Body of pancreas (tissue), 4 donors: ENCODE results near the gene TXNIP. TPM values are rescaled to one million over a fixed set of nuclear protein-coding genes. Genes with fewer than 3 reads are reported as not detected.

ENCODE experiments used
- ATAC-seq: fragments of 150-250 bp; one replicate; pipeline ENCODE4 v1.9.1; 2016
- DNase-seq, 4 donors: peaks; one replicate each; pipeline ENCODE4 v3.0.0-alpha.2; 2019
- H3K27ac ChIP-seq, 4 donors: fragments of 200-600 bp; sonication (generic); 1 replicate in 3 of 4; 2 replicates in 1 of 4; pipeline versions ENCODE4 v1.5.1 to v1.6.1; 2016 to 2019; ENCODE audit warnings: mild to moderate bottlenecking in 1 of 4, mixed read lengths in 1 of 4, moderate library complexity in 1 of 4
- H3K27me3 ChIP-seq, 2 donors: fragments of 200-600 bp; sonication (generic); one replicate each; pipeline ENCODE4 v1.6.0; 2016; ENCODE audit warnings: mild to moderate bottlenecking in 1 of 2
- H3K36me3 ChIP-seq, 2 donors: fragments of 200-600 bp; sonication (generic); replicated peaks in 1 of 2; 2 replicates each; pipeline ENCODE4 v1.5.1; 2016; ENCODE audit warnings: low read depth in 2 of 2; ENCODE audit not compliant: insufficient read depth in 1 of 2
- H3K4me1 ChIP-seq: fragments of 200-600 bp; sonication (generic); one replicate; pipeline ENCODE4 v1.6.0; 2016
- H3K4me3 ChIP-seq, 2 donors: fragments of 200-600 bp; sonication (generic); 1 replicate in 1 of 2; 2 replicates in 1 of 2; pipeline ENCODE4 v1.5.1; 2016 to 2019
- H3K9me3 ChIP-seq, 3 donors: fragments of 200-600 bp; sonication (generic); 1 replicate in 2 of 3; 2 replicates in 1 of 3; pipeline ENCODE4 v1.5.1; 2016
- POLR2A ChIP-seq, 3 donors: fragments of 450-650 bp; IDR thresholded peaks; one replicate each; pipeline ENCODE4 v1.6.1; 2016; ENCODE audit warnings: antibody characterized with exemption in 3 of 3, mild to moderate bottlenecking in 2 of 3
- WGBS, 2 donors: methylation state at CpG; one replicate each; pipeline ENCODE4 v1.1.5; 2017; 5-methylcytosine and 5-hydroxymethylcytosine counted together
- intact Hi-C: fragments of 100-400 bp; cut with DNase I; formaldehyde crosslinking; loops from one replicate; pipeline ENCODE4 v1.15.1; 2023
- total RNA-seq, 2 donors: library from RNA; depleted of rRNA; stranded (reverse); fragments of >200 nt; gene quantifications; one replicate each; pipeline ENCODE4 v1.1.0, GENCODE V29; 2016
- TF ChIP-seq, protein P1 (sequence below), 7 experiments: fragments of 450-650 bp in 4 of 7; fragments of 200-600 bp in 3 of 7; sonication (generic) in 3 of 7; IDR thresholded peaks; one replicate each; pipeline ENCODE4 v1.5.1; 2016 to 2019; ENCODE audit warnings: antibody characterized with exemption in 7 of 7

TXNIP gene
- total RNA-seq, 2 donors from 2014 or later = 414 to 820 TPM

DNA sequence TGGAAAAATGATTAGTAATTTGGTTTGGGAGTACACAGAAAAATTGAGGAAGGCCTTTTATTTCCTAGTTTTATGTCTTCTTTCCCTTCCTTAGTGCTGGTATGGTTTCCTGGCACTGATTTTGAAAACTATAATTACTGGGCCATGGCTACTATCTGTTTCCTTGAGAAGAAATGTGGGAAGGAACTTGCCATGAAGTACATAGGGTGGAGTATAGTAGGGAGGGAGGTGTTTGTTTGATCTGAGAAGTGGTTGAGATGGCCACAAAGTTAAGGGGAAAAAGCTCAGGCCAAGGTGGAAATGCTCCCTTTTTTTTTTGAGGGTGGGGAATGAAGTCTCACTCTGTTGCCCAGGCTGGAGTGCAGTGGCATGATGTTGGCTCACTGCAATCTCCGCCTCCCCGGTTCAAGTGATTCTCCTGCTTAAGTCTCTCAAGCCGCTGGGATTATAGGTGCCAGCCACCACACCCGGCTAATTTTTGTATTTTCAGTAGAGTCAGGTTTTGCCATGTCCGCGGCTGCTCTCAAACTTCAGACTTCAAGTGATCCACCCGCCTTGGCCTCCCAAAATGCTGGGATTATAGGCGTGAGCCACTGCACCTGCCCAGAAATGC, 13.9 kb upstream of the TXNIP start:
- TF ChIP-seq, protein P1, sequence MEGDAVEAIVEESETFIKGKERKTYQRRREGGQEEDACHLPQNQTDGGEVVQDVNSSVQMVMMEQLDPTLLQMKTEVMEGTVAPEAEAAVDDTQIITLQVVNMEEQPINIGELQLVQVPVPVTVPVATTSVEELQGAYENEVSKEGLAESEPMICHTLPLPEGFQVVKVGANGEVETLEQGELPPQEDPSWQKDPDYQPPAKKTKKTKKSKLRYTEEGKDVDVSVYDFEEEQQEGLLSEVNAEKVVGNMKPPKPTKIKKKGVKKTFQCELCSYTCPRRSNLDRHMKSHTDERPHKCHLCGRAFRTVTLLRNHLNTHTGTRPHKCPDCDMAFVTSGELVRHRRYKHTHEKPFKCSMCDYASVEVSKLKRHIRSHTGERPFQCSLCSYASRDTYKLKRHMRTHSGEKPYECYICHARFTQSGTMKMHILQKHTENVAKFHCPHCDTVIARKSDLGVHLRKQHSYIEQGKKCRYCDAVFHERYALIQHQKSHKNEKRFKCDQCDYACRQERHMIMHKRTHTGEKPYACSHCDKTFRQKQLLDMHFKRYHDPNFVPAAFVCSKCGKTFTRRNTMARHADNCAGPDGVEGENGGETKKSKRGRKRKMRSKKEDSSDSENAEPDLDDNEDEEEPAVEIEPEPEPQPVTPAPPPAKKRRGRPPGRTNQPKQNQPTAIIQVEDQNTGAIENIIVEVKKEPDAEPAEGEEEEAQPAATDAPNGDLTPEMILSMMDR (IDR thresholded peaks at IDR 0.05) = no peak
- Histone ChIP-seq H3K27me3 (no peaks in the 10 kb centered on the region), H3K9me3 (no peaks in the 10 kb centered on the region), H3K27ac (peak overlapping the region in 1 of 4 donors; percentile 25), H3K4me1 (peaks cover 12% of the 10 kb centered on the region), H3K36me3 (no peaks in the 10 kb centered on the region), H3K4me3 (no peak overlapping the region)
- WGBS, 2 donors = 86 to 87% methylated on average over 8 of the region's 8 CpGs
- intact Hi-C loops = no loop called here
- ATAC-seq = no peak
- DNase-seq = no peak

DNA sequence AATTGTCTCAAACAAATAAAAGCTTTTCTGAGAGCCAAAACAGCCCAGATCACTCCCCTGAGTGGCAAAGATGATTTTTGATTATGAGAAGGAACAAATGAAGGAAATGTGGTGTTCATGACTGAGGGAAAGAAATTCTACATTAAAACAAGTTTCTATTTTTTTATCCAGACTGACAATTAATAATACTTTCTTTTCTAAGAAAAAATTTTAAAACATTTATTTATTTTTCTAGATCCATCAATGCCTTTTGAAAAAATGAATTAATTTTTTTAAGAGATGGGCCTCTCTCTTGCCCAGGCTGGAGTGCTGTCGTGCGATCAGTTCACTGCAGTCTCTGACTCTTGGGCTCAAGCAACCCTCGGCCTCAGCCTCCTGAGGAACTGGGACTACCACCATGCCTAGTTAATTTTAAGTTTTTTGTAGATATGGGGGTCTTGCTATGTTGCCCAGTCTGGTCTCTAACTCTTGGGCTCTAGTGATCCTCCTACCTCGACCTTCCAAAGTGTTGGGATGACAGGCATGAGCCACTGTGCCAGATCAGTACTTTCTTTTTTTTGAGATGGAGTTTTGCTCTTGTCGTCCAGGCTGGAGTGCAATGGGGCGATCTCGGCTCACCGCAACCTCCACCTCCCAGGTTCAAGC, 11.2 kb upstream of the TXNIP start:
- ATAC-seq (no peak), DNase-seq (no peak)
- WGBS, 2 donors = 68 to 70% methylated on average over 8 of the region's 8 CpGs
- Histone ChIP-seq H3K27me3 (no peaks in the 10 kb centered on the region), H3K4me1 (peaks cover 10% of the 10 kb centered on the region), H3K9me3 (no peaks in the 10 kb centered on the region), H3K36me3 (no peaks in the 10 kb centered on the region), H3K27ac (peak overlapping the region in 3 of 4 donors; percentile 6 to 85 (median 68)), H3K4me3 (no peak overlapping the region)
- intact Hi-C loops = no loop called here
- TF ChIP-seq POLR2A (IDR thresholded peaks at IDR 0.05) = no peak
- TF ChIP-seq, protein P1 (IDR thresholded peaks at IDR 0.05) = peak in 1 of 7 experiments; percentile 5

DNA sequence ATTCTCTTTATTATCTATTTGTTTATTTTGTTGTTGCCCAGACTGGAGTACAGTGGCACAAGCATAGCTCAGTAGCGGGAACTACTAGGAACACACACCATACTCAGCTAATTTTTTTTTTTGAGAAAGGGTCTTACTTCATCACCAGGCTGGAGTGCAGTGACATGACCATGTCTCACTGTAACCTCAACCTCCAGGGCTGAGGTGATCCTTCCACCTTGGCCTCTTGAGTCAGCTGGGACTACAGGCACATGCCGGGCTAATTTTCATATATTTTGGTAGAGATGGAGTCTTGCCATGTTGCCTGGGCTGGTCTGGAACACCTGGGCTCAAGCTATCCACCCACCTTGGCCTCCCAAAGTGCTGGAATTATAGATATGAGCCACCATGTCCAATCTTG, 5.3 kb upstream of the TXNIP start:
- ATAC-seq = no peak
- WGBS, 2 donors = 95 to 96% methylated on average over 2 of the region's 2 CpGs
- Histone ChIP-seq H3K4me1 (peaks cover 41% of the 10 kb centered on the region), H3K27ac (peak overlapping the region in 1 of 4 donors; percentile 46), H3K9me3 (no peaks in the 10 kb centered on the region), H3K27me3 (no peaks in the 10 kb centered on the region), H3K4me3 (no peak overlapping the region), H3K36me3 (no peaks in the 10 kb centered on the region)
- intact Hi-C loops = no loop called here
- no peak for DNase-seq
- TF ChIP-seq, protein P1 (IDR thresholded peaks at IDR 0.05) = no peak
- no peak for TF ChIP-seq POLR2A (IDR thresholded peaks at IDR 0.05)

GRCh38 chr1:145999321-146000024, 3.1 kb upstream of the TXNIP start:
- 4 to 8% methylated on average over 5 of the region's 5 CpGs for WGBS, 2 donors
- intact Hi-C loops = no loop called here
- H3K4me3 ChIP-seq = no peak overlapping the region
- peaks cover 37% of the 10 kb centered on the region for H3K4me1 ChIP-seq
- no peaks in the 10 kb centered on the region for H3K27me3 ChIP-seq
- TF ChIP-seq POLR2A (IDR thresholded peaks at IDR 0.05) = peak in 2 of 3 donors; percentile 24 to 28
- TF ChIP-seq, protein P1 (IDR thresholded peaks at IDR 0.05) = no peak
- no peaks in the 10 kb centered on the region for H3K9me3 ChIP-seq
- DNase-seq = peak; percentile 62 to 77 (median 75)
- ATAC-seq = peak; percentile 36
- peaks cover 1 to 4% of the 10 kb centered on the region in 2 donors for H3K36me3 ChIP-seq
- peak overlapping the region; percentile 85 to 98 (median 95) for H3K27ac ChIP-seq
